ENCODE results near the gene CSTF1.

- TF ChIP-seq CTCF (IDR thresholded peaks at IDR 0.05; ENCODE audit: low read length) (no peak), EZH2phosphoT487 (IDR thresholded peaks at IDR 0.05; ENCODE audit: low read length) (no peak)
Observed at GRCh38 chr20:56380375-56380774, 12.1 kb upstream of the CSTF1 start.

Measured in MM.1S (cell line).